ENCODE data around the gene KCNAB1.

DNA sequence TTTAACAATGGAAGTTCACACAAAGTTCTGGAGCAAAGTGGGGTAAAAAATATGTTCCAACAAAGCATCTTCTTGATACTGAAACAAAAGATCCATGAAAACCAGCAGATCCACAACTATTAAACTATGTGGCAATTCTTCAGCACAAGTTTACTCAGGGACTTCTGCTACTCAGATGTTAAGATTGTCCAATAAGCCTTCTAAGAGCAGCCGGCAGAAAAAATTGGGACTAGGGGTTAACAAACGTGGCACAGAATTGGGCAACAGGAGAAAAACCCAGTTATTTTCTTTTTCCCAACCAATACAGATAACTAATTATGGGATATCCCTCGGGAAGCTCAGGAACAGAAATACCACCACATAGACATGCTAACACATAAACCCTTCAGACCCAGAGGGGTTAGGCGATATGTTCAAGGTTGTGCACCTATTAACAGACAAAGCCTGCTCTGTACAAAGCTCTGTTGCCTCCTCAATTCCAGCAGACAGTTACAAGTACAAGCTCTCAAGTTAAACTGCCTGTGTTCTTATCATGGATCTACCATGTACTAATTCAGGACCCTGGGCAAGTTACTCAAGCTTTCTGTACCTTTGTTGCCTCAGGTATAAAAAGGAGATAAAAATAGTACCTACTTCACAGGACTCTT is 427.8 kb downstream of the KCNAB1 start:
- TF ChIP-seq, protein P1, sequence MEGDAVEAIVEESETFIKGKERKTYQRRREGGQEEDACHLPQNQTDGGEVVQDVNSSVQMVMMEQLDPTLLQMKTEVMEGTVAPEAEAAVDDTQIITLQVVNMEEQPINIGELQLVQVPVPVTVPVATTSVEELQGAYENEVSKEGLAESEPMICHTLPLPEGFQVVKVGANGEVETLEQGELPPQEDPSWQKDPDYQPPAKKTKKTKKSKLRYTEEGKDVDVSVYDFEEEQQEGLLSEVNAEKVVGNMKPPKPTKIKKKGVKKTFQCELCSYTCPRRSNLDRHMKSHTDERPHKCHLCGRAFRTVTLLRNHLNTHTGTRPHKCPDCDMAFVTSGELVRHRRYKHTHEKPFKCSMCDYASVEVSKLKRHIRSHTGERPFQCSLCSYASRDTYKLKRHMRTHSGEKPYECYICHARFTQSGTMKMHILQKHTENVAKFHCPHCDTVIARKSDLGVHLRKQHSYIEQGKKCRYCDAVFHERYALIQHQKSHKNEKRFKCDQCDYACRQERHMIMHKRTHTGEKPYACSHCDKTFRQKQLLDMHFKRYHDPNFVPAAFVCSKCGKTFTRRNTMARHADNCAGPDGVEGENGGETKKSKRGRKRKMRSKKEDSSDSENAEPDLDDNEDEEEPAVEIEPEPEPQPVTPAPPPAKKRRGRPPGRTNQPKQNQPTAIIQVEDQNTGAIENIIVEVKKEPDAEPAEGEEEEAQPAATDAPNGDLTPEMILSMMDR (conservative IDR thresholded peaks at IDR 0.05): no peak
- TF ChIP-seq EZH2 (IDR thresholded peaks at IDR 0.05; ENCODE audit: low read depth): no peak

Measured in PC-9 (cell line).